OCI-LY3 (cell line): ENCODE data around the gene OSBPL6.

Source experiments
- EZH2phosphoT487 ChIP-seq: fragments of 200-600 bp; shearing (Covaris generic); IDR thresholded peaks from 2 replicates; pipeline ENCODE4 v1.6.1; 2018; ENCODE audit warnings: antibody characterized with exemption, mixed run types, low read depth
- TF ChIP-seq, protein P1 (sequence below): fragments of 200-600, 300-600 bp; sonication (generic); IDR thresholded peaks from 2 replicates; pipeline ENCODE4 v1.5.1; 2014; ENCODE audit warnings: antibody characterized with exemption, low read length, low read depth

DNA sequence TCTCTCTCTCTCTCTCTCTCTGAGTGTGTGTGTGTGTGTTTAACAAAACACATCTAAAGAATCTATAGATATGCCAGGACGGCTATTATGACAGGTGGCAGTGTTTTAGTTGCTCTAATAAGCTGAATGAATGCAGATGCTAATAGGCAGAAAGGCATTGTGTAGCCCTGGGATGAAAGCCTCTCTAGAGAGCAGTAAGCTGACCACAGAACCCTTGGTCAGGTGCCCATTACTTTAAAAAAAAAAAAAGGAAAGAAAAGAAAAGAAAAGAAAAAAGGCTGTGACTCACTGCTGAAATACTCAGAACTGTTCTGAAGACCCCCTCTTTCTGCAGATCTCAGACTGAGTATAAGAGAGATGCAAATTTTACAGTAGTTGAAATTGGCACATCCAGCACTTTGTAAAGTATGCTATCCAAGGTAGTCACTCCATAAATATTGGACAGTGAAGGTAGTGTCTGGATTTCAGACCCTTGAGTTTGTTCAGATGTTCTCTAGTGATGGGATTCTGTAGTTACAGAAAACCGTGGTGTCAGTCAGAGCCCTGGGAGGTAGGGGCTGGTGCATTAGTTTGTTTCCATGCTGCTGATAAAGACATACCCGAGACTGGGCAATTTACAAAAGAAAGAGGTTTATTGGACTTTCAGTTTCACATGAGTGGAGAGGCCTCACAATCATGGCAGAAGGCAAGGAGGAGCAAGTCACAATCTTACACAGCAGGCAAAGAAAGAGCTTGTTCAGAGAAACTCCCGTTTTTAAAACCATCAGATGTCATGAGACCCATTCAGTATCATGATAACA lies 30.9 kb downstream of the OSBPL6 start:
- TF ChIP-seq, protein P1, sequence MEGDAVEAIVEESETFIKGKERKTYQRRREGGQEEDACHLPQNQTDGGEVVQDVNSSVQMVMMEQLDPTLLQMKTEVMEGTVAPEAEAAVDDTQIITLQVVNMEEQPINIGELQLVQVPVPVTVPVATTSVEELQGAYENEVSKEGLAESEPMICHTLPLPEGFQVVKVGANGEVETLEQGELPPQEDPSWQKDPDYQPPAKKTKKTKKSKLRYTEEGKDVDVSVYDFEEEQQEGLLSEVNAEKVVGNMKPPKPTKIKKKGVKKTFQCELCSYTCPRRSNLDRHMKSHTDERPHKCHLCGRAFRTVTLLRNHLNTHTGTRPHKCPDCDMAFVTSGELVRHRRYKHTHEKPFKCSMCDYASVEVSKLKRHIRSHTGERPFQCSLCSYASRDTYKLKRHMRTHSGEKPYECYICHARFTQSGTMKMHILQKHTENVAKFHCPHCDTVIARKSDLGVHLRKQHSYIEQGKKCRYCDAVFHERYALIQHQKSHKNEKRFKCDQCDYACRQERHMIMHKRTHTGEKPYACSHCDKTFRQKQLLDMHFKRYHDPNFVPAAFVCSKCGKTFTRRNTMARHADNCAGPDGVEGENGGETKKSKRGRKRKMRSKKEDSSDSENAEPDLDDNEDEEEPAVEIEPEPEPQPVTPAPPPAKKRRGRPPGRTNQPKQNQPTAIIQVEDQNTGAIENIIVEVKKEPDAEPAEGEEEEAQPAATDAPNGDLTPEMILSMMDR = no peak
- no peak for TF ChIP-seq EZH2phosphoT487
